ENCODE results near the gene ITPR2.

ITPR2 gene

GRCh38 chr12:26499979-26500640, 332.9 kb downstream of the ITPR2 start:
- no peak for DNase-seq

- no peak for DNase-seq
Observed at GRCh38 chr12:26496170-26496569, 336.8 kb downstream of the ITPR2 start.

GRCh38 chr12:26493656-26494055, 339.3 kb downstream of the ITPR2 start:
- DNase-seq = no peak

GRCh38 chr12:26492406-26492805, 340.6 kb downstream of the ITPR2 start:
- DNase-seq = no peak

- DNase-seq = no peak
Observed at GRCh38 chr12:26489908-26490307, 343.1 kb downstream of the ITPR2 start.

- no peak for DNase-seq
Observed at GRCh38 chr12:26488351-26488750, 344.6 kb downstream of the ITPR2 start.

GRCh38 chr12:26473291-26473690, 359.7 kb downstream of the ITPR2 start:
- no peak for DNase-seq

GRCh38 chr12:26471560-26471959, 361.4 kb downstream of the ITPR2 start:
- peak; percentile 23 for DNase-seq

- no peak for DNase-seq
Observed at GRCh38 chr12:26469421-26470180, 363.4 kb downstream of the ITPR2 start.

- DNase-seq = no peak
Observed at GRCh38 chr12:26467351-26467750, 365.6 kb downstream of the ITPR2 start.

- no peak for DNase-seq
Observed at GRCh38 chr12:26466726-26467125, 366.3 kb downstream of the ITPR2 start.

GRCh38 chr12:26465419-26466097, 367.4 kb downstream of the ITPR2 start:
- DNase-seq = no peak

GRCh38 chr12:26461776-26462175, 371.2 kb downstream of the ITPR2 start:
- DNase-seq = no peak

GRCh38 chr12:26460361-26460760, 372.6 kb downstream of the ITPR2 start:
- no peak for DNase-seq

GRCh38 chr12:26455936-26456574, 376.9 kb downstream of the ITPR2 start:
- no peak for DNase-seq

- DNase-seq = no peak
Observed at GRCh38 chr12:26453246-26453645, 379.7 kb downstream of the ITPR2 start.

GRCh38 chr12:26452511-26452910, 380.5 kb downstream of the ITPR2 start:
- no peak for DNase-seq

GRCh38 chr12:26451763-26452162, 381.2 kb downstream of the ITPR2 start:
- DNase-seq = no peak

GRCh38 chr12:26445909-26446308, 387.1 kb downstream of the ITPR2 start:
- no peak for DNase-seq

GRCh38 chr12:26443309-26443708, 389.7 kb downstream of the ITPR2 start:
- no peak for DNase-seq

GRCh38 chr12:26441434-26441833, 391.6 kb downstream of the ITPR2 start:
- no peak for DNase-seq

GRCh38 chr12:26435069-26435404, 398.0 kb downstream of the ITPR2 start:
- no peak for DNase-seq

Data from fibroblast of skin of abdomen (primary cell).